ENCODE data around the gene KIF25. TPM values are rescaled to one million over a fixed set of nuclear protein-coding genes. Genes with fewer than 3 reads are reported as not detected.

Gene KIF25
- total and polyA plus RNA-seq, 2 donors = 0.80 to 1.5 TPM

GRCh38 chr6:167979436-167980139, 17.9 kb upstream of the KIF25 start:
- H3K4me1 ChIP-seq (ENCODE audit: control insufficient read depth in 2 of 2, insufficient read depth in 2 of 2, low read length in 2 of 2) = no peaks in the 10 kb centered on the region
- H3K27ac ChIP-seq (ENCODE audit: low read depth in 1 of 2, low read length in 1 of 2) = no peak overlapping the region
- 96% methylated on average over 12 of the region's 12 CpGs for WGBS
- DNase-seq (ENCODE audit: low read depth in 6 of 9, low spot score in 9 of 9) = no peak
- no peaks in the 10 kb centered on the region for H3K36me3 ChIP-seq (ENCODE audit: control insufficient read depth in 2 of 2, insufficient read depth in 2 of 2, low read length in 1 of 2)
- H3K27me3 ChIP-seq (ENCODE audit: control insufficient read depth in 2 of 2, insufficient read depth in 1 of 2, low read length in 1 of 2) = no peaks in the 10 kb centered on the region
- H3K4me3 ChIP-seq (ENCODE audit: low read length in 2 of 2) = no peak overlapping the region
- H3K9me3 ChIP-seq (ENCODE audit: control insufficient read depth in 2 of 2, insufficient read depth in 1 of 2, low read length in 1 of 2) = peaks cover 0 to 7% of the 10 kb centered on the region in 2 donors

GRCh38 chr6:167980911-167981580, 16.4 kb upstream of the KIF25 start:
- Histone ChIP-seq H3K9me3 (ENCODE audit: control insufficient read depth in 2 of 2, insufficient read depth in 1 of 2, low read length in 1 of 2) (peaks cover 0 to 13% of the 10 kb centered on the region in 2 donors), H3K4me3 (ENCODE audit: low read length in 2 of 2) (no peak overlapping the region), H3K4me1 (ENCODE audit: control insufficient read depth in 2 of 2, insufficient read depth in 2 of 2, low read length in 2 of 2) (no peaks in the 10 kb centered on the region), H3K27ac (ENCODE audit: low read depth in 1 of 2, low read length in 1 of 2) (no peak overlapping the region), H3K36me3 (ENCODE audit: control insufficient read depth in 2 of 2, insufficient read depth in 2 of 2, low read length in 1 of 2) (no peaks in the 10 kb centered on the region), H3K27me3 (ENCODE audit: control insufficient read depth in 2 of 2, insufficient read depth in 1 of 2, low read length in 1 of 2) (no peaks in the 10 kb centered on the region)
- 93% methylated on average over 3 of the region's 3 CpGs for WGBS
- no peak for DNase-seq (ENCODE audit: low read depth in 6 of 9, low spot score in 9 of 9)

- no peaks in the 10 kb centered on the region for H3K27me3 ChIP-seq (ENCODE audit: control insufficient read depth in 2 of 2, insufficient read depth in 1 of 2, low read length in 1 of 2)
- no peaks in the 10 kb centered on the region for H3K4me1 ChIP-seq (ENCODE audit: control insufficient read depth in 2 of 2, insufficient read depth in 2 of 2, low read length in 2 of 2)
- no peak overlapping the region for H3K27ac ChIP-seq (ENCODE audit: low read depth in 1 of 2, low read length in 1 of 2)
- H3K4me3 ChIP-seq (ENCODE audit: low read length in 2 of 2) = no peak overlapping the region
- 94% methylated on average over 7 of the region's 7 CpGs for WGBS
- no peak for DNase-seq (ENCODE audit: low read depth in 6 of 9, low spot score in 9 of 9)
- peaks cover 0 to 18% of the 10 kb centered on the region in 2 donors for H3K9me3 ChIP-seq (ENCODE audit: control insufficient read depth in 2 of 2, insufficient read depth in 1 of 2, low read length in 1 of 2)
- no peaks in the 10 kb centered on the region for H3K36me3 ChIP-seq (ENCODE audit: control insufficient read depth in 2 of 2, insufficient read depth in 2 of 2, low read length in 1 of 2)
Observed at GRCh38 chr6:167981916-167982462, 15.5 kb upstream of the KIF25 start.

- peaks cover 0 to 32% of the 10 kb centered on the region in 2 donors for H3K9me3 ChIP-seq (ENCODE audit: control insufficient read depth in 2 of 2, insufficient read depth in 1 of 2, low read length in 1 of 2)
- no peaks in the 10 kb centered on the region for H3K36me3 ChIP-seq (ENCODE audit: control insufficient read depth in 2 of 2, insufficient read depth in 2 of 2, low read length in 1 of 2)
- no peak overlapping the region for H3K27ac ChIP-seq (ENCODE audit: low read depth in 1 of 2, low read length in 1 of 2)
- DNase-seq (ENCODE audit: low read depth in 6 of 9, low spot score in 9 of 9) = no peak
- H3K4me3 ChIP-seq (ENCODE audit: low read length in 2 of 2) = no peak overlapping the region
- no peaks in the 10 kb centered on the region for H3K4me1 ChIP-seq (ENCODE audit: control insufficient read depth in 2 of 2, insufficient read depth in 2 of 2, low read length in 2 of 2)
- WGBS = 96% methylated on average over 11 of the region's 11 CpGs
- no peaks in the 10 kb centered on the region for H3K27me3 ChIP-seq (ENCODE audit: control insufficient read depth in 2 of 2, insufficient read depth in 1 of 2, low read length in 1 of 2)
Observed at GRCh38 chr6:167984144-167984719, 13.2 kb upstream of the KIF25 start.

- Histone ChIP-seq H3K27me3 (ENCODE audit: control insufficient read depth in 2 of 2, insufficient read depth in 1 of 2, low read length in 1 of 2) (no peaks in the 10 kb centered on the region), H3K4me3 (ENCODE audit: low read length in 2 of 2) (no peak overlapping the region), H3K9me3 (ENCODE audit: control insufficient read depth in 2 of 2, insufficient read depth in 1 of 2, low read length in 1 of 2) (peaks cover 1 to 40% of the 10 kb centered on the region in 2 donors), H3K4me1 (ENCODE audit: control insufficient read depth in 2 of 2, insufficient read depth in 2 of 2, low read length in 2 of 2) (no peaks in the 10 kb centered on the region), H3K27ac (ENCODE audit: low read depth in 1 of 2, low read length in 1 of 2) (no peak overlapping the region), H3K36me3 (ENCODE audit: control insufficient read depth in 2 of 2, insufficient read depth in 2 of 2, low read length in 1 of 2) (no peaks in the 10 kb centered on the region)
- 97% methylated on average over 13 of the region's 13 CpGs for WGBS
- no peak for DNase-seq (ENCODE audit: low read depth in 6 of 9, low spot score in 9 of 9)
Observed at GRCh38 chr6:167984876-167985604, 12.4 kb upstream of the KIF25 start.

- H3K27ac ChIP-seq (ENCODE audit: low read depth in 1 of 2, low read length in 1 of 2) = no peak overlapping the region
- no peak overlapping the region for H3K4me3 ChIP-seq (ENCODE audit: low read length in 2 of 2)
- DNase-seq (ENCODE audit: low read depth in 6 of 9, low spot score in 9 of 9) = no peak
- no peaks in the 10 kb centered on the region for H3K4me1 ChIP-seq (ENCODE audit: control insufficient read depth in 2 of 2, insufficient read depth in 2 of 2, low read length in 2 of 2)
- WGBS = 98% methylated on average over 39 of the region's 39 CpGs
- H3K9me3 ChIP-seq (ENCODE audit: control insufficient read depth in 2 of 2, insufficient read depth in 1 of 2, low read length in 1 of 2) = peaks cover 5 to 48% of the 10 kb centered on the region in 2 donors
- H3K36me3 ChIP-seq (ENCODE audit: control insufficient read depth in 2 of 2, insufficient read depth in 2 of 2, low read length in 1 of 2) = no peaks in the 10 kb centered on the region
- H3K27me3 ChIP-seq (ENCODE audit: control insufficient read depth in 2 of 2, insufficient read depth in 1 of 2, low read length in 1 of 2) = no peaks in the 10 kb centered on the region
Observed at GRCh38 chr6:167985911-167986595, 11.4 kb upstream of the KIF25 start.

GRCh38 chr6:167987396-167988153, 9.9 kb upstream of the KIF25 start:
- Histone ChIP-seq H3K27me3 (ENCODE audit: control insufficient read depth in 2 of 2, insufficient read depth in 1 of 2, low read length in 1 of 2) (no peaks in the 10 kb centered on the region), H3K9me3 (ENCODE audit: control insufficient read depth in 2 of 2, insufficient read depth in 1 of 2, low read length in 1 of 2) (peaks cover 5 to 48% of the 10 kb centered on the region in 2 donors), H3K36me3 (ENCODE audit: control insufficient read depth in 2 of 2, insufficient read depth in 2 of 2, low read length in 1 of 2) (no peaks in the 10 kb centered on the region), H3K4me3 (ENCODE audit: low read length in 2 of 2) (no peak overlapping the region), H3K27ac (ENCODE audit: low read depth in 1 of 2, low read length in 1 of 2) (no peak overlapping the region), H3K4me1 (ENCODE audit: control insufficient read depth in 2 of 2, insufficient read depth in 2 of 2, low read length in 2 of 2) (no peaks in the 10 kb centered on the region)
- DNase-seq (ENCODE audit: low read depth in 6 of 9, low spot score in 9 of 9) = no peak
- WGBS = 95% methylated on average over 35 of the region's 35 CpGs

- Histone ChIP-seq H3K27ac (ENCODE audit: low read depth in 1 of 2, low read length in 1 of 2) (no peak overlapping the region), H3K4me3 (ENCODE audit: low read length in 2 of 2) (no peak overlapping the region), H3K9me3 (ENCODE audit: control insufficient read depth in 2 of 2, insufficient read depth in 1 of 2, low read length in 1 of 2) (peaks cover 5 to 48% of the 10 kb centered on the region in 2 donors), H3K27me3 (ENCODE audit: control insufficient read depth in 2 of 2, insufficient read depth in 1 of 2, low read length in 1 of 2) (no peaks in the 10 kb centered on the region), H3K36me3 (ENCODE audit: control insufficient read depth in 2 of 2, insufficient read depth in 2 of 2, low read length in 1 of 2) (no peaks in the 10 kb centered on the region), H3K4me1 (ENCODE audit: control insufficient read depth in 2 of 2, insufficient read depth in 2 of 2, low read length in 2 of 2) (peaks cover 0 to 1% of the 10 kb centered on the region in 2 donors)
- 93% methylated on average over 5 of the region's 5 CpGs for WGBS
- no peak for DNase-seq (ENCODE audit: low read depth in 6 of 9, low spot score in 9 of 9)
Observed at GRCh38 chr6:167988154-167988495, 9.3 kb upstream of the KIF25 start.
